Transverse colon (tissue), 4 donors: ENCODE data around the gene CALHM6. TPM values are rescaled to one million over a fixed set of nuclear protein-coding genes. Genes with fewer than 3 reads are reported as not detected.

Source experiments
- DNase-seq: peaks from one replicate; pipeline ENCODE4 v3.0.0-alpha.2; 2019
- H3K27ac ChIP-seq, 4 donors: fragments of 200-600 bp; sonication (generic); 2 replicates each; pipeline ENCODE4 v1.5.1; 2016 to 2018; ENCODE audit warnings: inconsistent platforms in 4 of 4
- H3K27me3 ChIP-seq: fragments of 200-600 bp; sonication (generic); 2 replicates; pipeline ENCODE4 v1.5.1; 2017; ENCODE audit warnings: inconsistent platforms
- H3K36me3 ChIP-seq, 4 donors: fragments of 200-600 bp; sonication (generic); 2 replicates each; pipeline ENCODE4 v1.5.1; 2017 to 2019; ENCODE audit warnings: inconsistent platforms in 4 of 4
- H3K4me1 ChIP-seq, 4 donors: fragments of 200-600 bp; sonication (generic); 2 replicates each; pipeline ENCODE4 v1.5.1; 2017 to 2020; ENCODE audit warnings: inconsistent platforms in 4 of 4
- H3K4me3 ChIP-seq, 4 donors: fragments of 200-600 bp; sonication (generic); 1 replicate in 1 of 4; 2 replicates in 3 of 4; pipeline versions ENCODE4 v1.5.1 to v1.6.1; 2017 to 2019; ENCODE audit warnings: inconsistent platforms in 4 of 4
- H3K9me3 ChIP-seq, 2 donors: fragments of 200-600 bp; sonication (generic); 2 replicates each; pipeline ENCODE4 v1.5.1; 2017 to 2019; ENCODE audit warnings: inconsistent platforms in 2 of 2
- CTCF ChIP-seq, 5 experiments: fragments of 200-600 bp in 3 of 5; fragments of 450-650 bp in 2 of 5; sonication (generic) in 3 of 5; IDR thresholded peaks; 1 replicate in 2 of 5; 2 replicates in 3 of 5; pipeline ENCODE4 v1.5.1; 2016 to 2017; ENCODE audit warnings: antibody characterized with exemption in 5 of 5, inconsistent platforms in 3 of 5, mild to moderate bottlenecking in 2 of 5, moderate library complexity in 1 of 5
- EP300 ChIP-seq: sonication (generic); formaldehyde crosslinking; IDR thresholded peaks from one replicate; pipeline ENCODE4 v1.6.1; 2017; ENCODE audit warnings: antibody characterized with exemption, low read depth
- POLR2A ChIP-seq: fragments of 450-650 bp; IDR thresholded peaks from one replicate; pipeline ENCODE4 v1.6.1; 2016; ENCODE audit warnings: antibody characterized with exemption, mild to moderate bottlenecking, moderate library complexity
- POLR2AphosphoS5 ChIP-seq, 3 donors: sonication (generic); formaldehyde crosslinking; IDR thresholded peaks; one replicate each; pipeline ENCODE4 v1.6.1; 2016; ENCODE audit warnings: antibody characterized with exemption in 3 of 3
- WGBS, 2 donors: methylation state at CpG; one replicate each; pipeline ENCODE4 v1.1.5; 2018; ENCODE audit warnings: low coverage in 1 of 2; 5-methylcytosine and 5-hydroxymethylcytosine counted together
- in situ Hi-C, 4 donors: fragments of 200-750 bp; cut with MboI; loops; one replicate each; pipeline versions ENCODE4 v1.15.0 to v1.15.1; 2017; ENCODE audit warnings: low sequenced_read_pairs in 3 of 4, low pct_ligation_motif_present in 1 of 4, low pct_unique_long_range_greater_than_20kb in 1 of 4
- intact Hi-C: fragments of 100-400 bp; cut with DNase I; formaldehyde crosslinking; loops from one replicate; pipeline ENCODE4 v1.15.1; 2023; ENCODE audit warnings: low total_unique reads
- total RNA-seq, 4 donors: library from RNA; depleted of rRNA; stranded (reverse); fragments of >200 nt; gene quantifications; one replicate each; pipeline ENCODE4 v1.1.0, GENCODE V29; 2016

CALHM6 gene
- total RNA-seq, 4 donors from 2014 or later, result 3.3 to 21.7 (median 3.3) TPM; not detected in 1

- no peaks in the 10 kb centered on the region for H3K9me3 ChIP-seq
- intact Hi-C loops, result no loop called here
- no peaks in the 10 kb centered on the region for H3K36me3 ChIP-seq
- peaks cover 0 to 9% (median 3%) of the 10 kb centered on the region in 4 donors for H3K4me1 ChIP-seq
- no peak overlapping the region for H3K4me3 ChIP-seq
- no peak overlapping the region for H3K27ac ChIP-seq
- DNase-seq, result no peak
- 96% methylated on average over 1 of the region's 1 CpG; no CpG with 5 or more reads in 1 of the 2 donors for WGBS, 2 donors
- in situ Hi-C loops, result no loop called here
- TF ChIP-seq POLR2AphosphoS5 (IDR thresholded peaks at IDR 0.05) (no peak), CTCF (IDR thresholded peaks at IDR 0.05) (no peak), EP300 (no peak), POLR2A (no peak)
- no peaks in the 10 kb centered on the region for H3K27me3 ChIP-seq
These were observed 16.6 kb upstream of the CALHM6 start for GRCh38 chr6:116444575-116444974.

GRCh38 chr6:116445102-116445501, 16.1 kb upstream of the CALHM6 start:
- 41 to 45% methylated on average over 3 to 5 of the region's 5 CpGs for WGBS, 2 donors
- H3K4me1 ChIP-seq, result peaks cover 0 to 9% (median 3%) of the 10 kb centered on the region in 4 donors

GRCh38 chr6:116446399-116446798, 14.8 kb upstream of the CALHM6 start:
- WGBS, 2 donors, result 17 to 35% methylated on average over 1 of the region's 1 CpG
- in situ Hi-C loops, result no loop called here
- H3K27me3 ChIP-seq, result no peaks in the 10 kb centered on the region

More at GRCh38 chr6:116445102-116445501, 16.1 kb upstream of the CALHM6 start:
- Histone ChIP-seq H3K9me3 (no peaks in the 10 kb centered on the region), H3K27me3 (no peaks in the 10 kb centered on the region), H3K27ac (no peak overlapping the region), H3K36me3 (no peaks in the 10 kb centered on the region), H3K4me3 (no peak overlapping the region)
- intact Hi-C loops, result no loop called here
- in situ Hi-C loops, result no loop called here
- DNase-seq, result no peak
- no peak for TF ChIP-seq POLR2A
- TF ChIP-seq CTCF (IDR thresholded peaks at IDR 0.05), result no peak
- no peak for TF ChIP-seq EP300
- no peak for TF ChIP-seq POLR2AphosphoS5 (IDR thresholded peaks at IDR 0.05)

GRCh38 chr6:116447052-116447451, 14.1 kb upstream of the CALHM6 start:
- DNase-seq, result no peak
- intact Hi-C loops, result no loop called here
- H3K4me1 ChIP-seq, result peaks cover 0 to 9% (median 3%) of the 10 kb centered on the region in 4 donors
- in situ Hi-C loops, result no loop called here
- H3K36me3 ChIP-seq, result no peaks in the 10 kb centered on the region
- 36 to 55% methylated on average over 1 to 3 of the region's 3 CpGs for WGBS, 2 donors
- H3K27ac ChIP-seq, result no peak overlapping the region
- TF ChIP-seq POLR2AphosphoS5 (IDR thresholded peaks at IDR 0.05), result no peak
- no peak for TF ChIP-seq CTCF (IDR thresholded peaks at IDR 0.05)
- no peak for TF ChIP-seq EP300
- no peak for TF ChIP-seq POLR2A
- H3K27me3 ChIP-seq, result no peaks in the 10 kb centered on the region
- H3K4me3 ChIP-seq, result no peak overlapping the region
- no peaks in the 10 kb centered on the region for H3K9me3 ChIP-seq

More at GRCh38 chr6:116446399-116446798, 14.8 kb upstream of the CALHM6 start:
- DNase-seq, result no peak
- Histone ChIP-seq H3K27ac (no peak overlapping the region), H3K4me1 (peaks cover 0 to 9% (median 3%) of the 10 kb centered on the region in 4 donors), H3K4me3 (no peak overlapping the region), H3K9me3 (no peaks in the 10 kb centered on the region), H3K36me3 (no peaks in the 10 kb centered on the region)
- TF ChIP-seq EP300 (no peak), CTCF (IDR thresholded peaks at IDR 0.05) (no peak), POLR2A (no peak), POLR2AphosphoS5 (IDR thresholded peaks at IDR 0.05) (no peak)
- intact Hi-C loops, result no loop called here
